K562 (cell line): ENCODE data around the gene ALDH7A1. TPM values are rescaled to one million over a fixed set of nuclear protein-coding genes. Genes with fewer than 3 reads are reported as not detected.

Experiments
- CBX1 ChIP-seq: sonication (generic); IDR thresholded peaks from 2 replicates; pipeline ENCODE4 v1.6.1; 2016; ENCODE audit warnings: antibody characterized with exemption, low read depth, mild to moderate bottlenecking
- CC2D1A ChIP-seq: fragments of 450-650 bp; IDR thresholded peaks from 2 replicates; pipeline ENCODE4 v1.6.1; 2017; ENCODE audit warnings: mild to moderate bottlenecking
- CLOCK ChIP-seq: fragments of 250-450 bp; sonication (Bioruptor Pico); IDR thresholded peaks from 2 replicates; pipeline ENCODE4 v1.4.0; 2020; ENCODE audit warnings: mild to moderate bottlenecking, moderate library complexity, borderline replicate concordance
- GABPA ChIP-seq: fragments of 200-800 bp; sonication (Bioruptor generic); conservative IDR thresholded peaks from 2 replicates; pipeline ENCODE4 v1.6.1; 2016; ENCODE audit warnings: low read depth, missing genetic modification characterization, missing compliant biosample characterization
- MTA2 ChIP-seq: fragments of 450-650 bp; IDR thresholded peaks from 2 replicates; pipeline ENCODE4 v1.6.1; 2016; ENCODE audit warnings: low read depth
- SAFB2 ChIP-seq: fragments of 200-400 bp; formaldehyde crosslinking; IDR thresholded peaks from 2 replicates; pipeline ENCODE4 v1.6.1; 2018; ENCODE audit warnings: borderline replicate concordance, low read length, low read depth, moderate library complexity; ENCODE audit not compliant: severe bottlenecking
- SFPQ ChIP-seq: fragments of 200-400 bp; formaldehyde crosslinking; IDR thresholded peaks from 2 replicates; pipeline ENCODE4 v1.6.1; 2017; ENCODE audit warnings: mild to moderate bottlenecking, low read depth, low read length, moderate library complexity
- ZBTB12 ChIP-seq: fragments of 250-450 bp; sonication (Bioruptor Pico); IDR thresholded peaks from 2 replicates; pipeline ENCODE4 v1.4.0; 2020
- ZNF282 ChIP-seq: sonication (generic); formaldehyde crosslinking; IDR thresholded peaks from 2 replicates; pipeline ENCODE4 v1.8.1; 2023; ENCODE audit warnings: missing genetic modification reagents
- polyA plus RNA-seq, 8 experiments: library from polyadenylated mRNA; depleted of rRNA in 4 of 8; stranded (reverse) in 5 of 8; unstranded in 3 of 8; fragments of >200 nt; fragmentation: Nextera tagmentation in 2 of 8; fragmentation: Illumina TruSeq in 1 of 8; extraction: Ambion mirVana in 2 of 8; extraction: Trizol in 1 of 8; gene quantifications; 2 replicates each; pipeline versions ENCODE4 v1.2.1 to v1.2.3, GENCODE V29; 2011 to 2014; ENCODE audit warnings: inconsistent platforms in 1 of 8, missing spikeins in 1 of 8
- total RNA-seq, 7 experiments: library from RNA; depleted of rRNA in 6 of 7; stranded (reverse); fragments of >200 nt in 6 of 7; fragmentation: Illumina TruSeq in 2 of 7; extraction: Trizol in 2 of 7; gene quantifications; 2 replicates each; pipeline versions ENCODE4 v1.2.1 to v1.2.3, GENCODE V29; 2011 to 2021; ENCODE audit warnings: low replicate concordance in 1 of 7
- TF ChIP-seq, protein P1 (sequence below): sonication (generic); formaldehyde crosslinking; IDR thresholded peaks from 2 replicates; pipeline ENCODE4 v1.8.1; 2023; ENCODE audit warnings: mild to moderate bottlenecking, missing genetic modification reagents
- TF ChIP-seq, protein P2 (sequence below): sonication (generic); formaldehyde crosslinking; IDR thresholded peaks from 2 replicates; pipeline ENCODE4 v1.8.1; 2023; ENCODE audit warnings: mild to moderate bottlenecking, missing genetic modification reagents, moderate library complexity
- TF ChIP-seq, protein P3 (sequence below): fragments of 250-450 bp; sonication (Bioruptor Pico); IDR thresholded peaks from 2 replicates; pipeline ENCODE4 v1.4.0; 2020; ENCODE audit warnings: borderline replicate concordance

ALDH7A1 gene
- total and polyA plus RNA-seq, 9 of the 15 experiments (the other 6 are each of a cell fraction or from before 2014, with no cell fraction given) = 0.04 to 0.49 TPM; not detected in 7

DNA sequence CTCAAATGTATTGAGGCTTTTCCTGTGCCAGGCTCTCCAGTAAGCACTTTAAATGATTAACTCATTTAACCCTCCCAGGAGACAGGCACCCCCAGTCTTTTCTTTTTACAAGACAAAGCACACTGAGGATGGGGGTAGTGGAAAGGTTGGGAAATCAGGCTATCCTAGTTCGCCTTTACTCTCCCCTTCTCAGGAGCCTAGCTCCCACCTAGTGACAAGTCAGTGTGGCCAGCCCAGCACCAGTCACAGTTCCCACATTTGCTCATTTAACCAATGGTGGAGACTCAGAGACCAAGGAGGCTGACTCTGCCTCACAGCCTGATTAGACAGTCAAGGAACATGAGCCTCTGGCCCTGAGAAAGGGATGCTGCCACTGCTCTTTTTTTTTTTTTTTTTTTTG, 3.5 kb downstream of the ALDH7A1 start (continued):
- TF ChIP-seq SFPQ = no peak
- no peak for TF ChIP-seq CBX1
- TF ChIP-seq ZBTB12 (CRISPR knock-in tag) = no peak
- no peak for TF ChIP-seq CLOCK (CRISPR knock-in tag)
- TF ChIP-seq MTA2 = no peak
- TF ChIP-seq GABPA (tag) = no peak
- TF ChIP-seq SAFB2 = no peak
- no peak for TF ChIP-seq ZNF282 (CRISPR knock-in tag)
- TF ChIP-seq CC2D1A = no peak
- TF ChIP-seq, protein P1, sequence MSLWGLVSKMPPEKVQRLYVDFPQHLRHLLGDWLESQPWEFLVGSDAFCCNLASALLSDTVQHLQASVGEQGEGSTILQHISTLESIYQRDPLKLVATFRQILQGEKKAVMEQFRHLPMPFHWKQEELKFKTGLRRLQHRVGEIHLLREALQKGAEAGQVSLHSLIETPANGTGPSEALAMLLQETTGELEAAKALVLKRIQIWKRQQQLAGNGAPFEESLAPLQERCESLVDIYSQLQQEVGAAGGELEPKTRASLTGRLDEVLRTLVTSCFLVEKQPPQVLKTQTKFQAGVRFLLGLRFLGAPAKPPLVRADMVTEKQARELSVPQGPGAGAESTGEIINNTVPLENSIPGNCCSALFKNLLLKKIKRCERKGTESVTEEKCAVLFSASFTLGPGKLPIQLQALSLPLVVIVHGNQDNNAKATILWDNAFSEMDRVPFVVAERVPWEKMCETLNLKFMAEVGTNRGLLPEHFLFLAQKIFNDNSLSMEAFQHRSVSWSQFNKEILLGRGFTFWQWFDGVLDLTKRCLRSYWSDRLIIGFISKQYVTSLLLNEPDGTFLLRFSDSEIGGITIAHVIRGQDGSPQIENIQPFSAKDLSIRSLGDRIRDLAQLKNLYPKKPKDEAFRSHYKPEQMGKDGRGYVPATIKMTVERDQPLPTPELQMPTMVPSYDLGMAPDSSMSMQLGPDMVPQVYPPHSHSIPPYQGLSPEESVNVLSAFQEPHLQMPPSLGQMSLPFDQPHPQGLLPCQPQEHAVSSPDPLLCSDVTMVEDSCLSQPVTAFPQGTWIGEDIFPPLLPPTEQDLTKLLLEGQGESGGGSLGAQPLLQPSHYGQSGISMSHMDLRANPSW = no peak
- TF ChIP-seq, protein P2, sequence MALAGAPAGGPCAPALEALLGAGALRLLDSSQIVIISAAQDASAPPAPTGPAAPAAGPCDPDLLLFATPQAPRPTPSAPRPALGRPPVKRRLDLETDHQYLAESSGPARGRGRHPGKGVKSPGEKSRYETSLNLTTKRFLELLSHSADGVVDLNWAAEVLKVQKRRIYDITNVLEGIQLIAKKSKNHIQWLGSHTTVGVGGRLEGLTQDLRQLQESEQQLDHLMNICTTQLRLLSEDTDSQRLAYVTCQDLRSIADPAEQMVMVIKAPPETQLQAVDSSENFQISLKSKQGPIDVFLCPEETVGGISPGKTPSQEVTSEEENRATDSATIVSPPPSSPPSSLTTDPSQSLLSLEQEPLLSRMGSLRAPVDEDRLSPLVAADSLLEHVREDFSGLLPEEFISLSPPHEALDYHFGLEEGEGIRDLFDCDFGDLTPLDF (CRISPR knock-in tag) = no peak
- TF ChIP-seq, protein P3, sequence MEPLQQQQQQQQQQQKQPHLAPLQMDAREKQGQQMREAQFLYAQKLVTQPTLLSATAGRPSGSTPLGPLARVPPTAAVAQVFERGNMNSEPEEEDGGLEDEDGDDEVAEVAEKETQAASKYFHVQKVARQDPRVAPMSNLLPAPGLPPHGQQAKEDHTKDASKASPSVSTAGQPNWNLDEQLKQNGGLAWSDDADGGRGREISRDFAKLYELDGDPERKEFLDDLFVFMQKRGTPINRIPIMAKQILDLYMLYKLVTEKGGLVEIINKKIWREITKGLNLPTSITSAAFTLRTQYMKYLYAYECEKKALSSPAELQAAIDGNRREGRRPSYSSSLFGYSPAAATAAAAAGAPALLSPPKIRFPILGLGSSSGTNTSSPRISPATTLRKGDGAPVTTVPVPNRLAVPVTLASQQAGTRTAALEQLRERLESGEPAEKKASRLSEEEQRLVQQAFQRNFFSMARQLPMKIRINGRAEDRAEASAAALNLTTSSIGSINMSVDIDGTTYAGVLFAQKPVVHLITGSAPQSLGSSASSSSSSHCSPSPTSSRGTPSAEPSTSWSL (CRISPR knock-in tag) = no peak
